NT2/D1 (cell line): ENCODE measurements around the gene FES.
A peak's percentile ranks its signal among the peaks of the same experiment; 100 is the strongest.
"Not testable (repeated sequence)": the region's sequence is repeated elsewhere in the genome, so short reads cannot be mapped to it uniquely, and the experiment has no call there.

Experiments used
- DNase-seq: peaks from one replicate; pipeline ENCODE4 v3.0.0-alpha.2; 2011; ENCODE audit warnings: low read depth, low spot score
- H3K27me3 ChIP-seq: 2 replicates; pipeline ENCODE4 v1.6.0; 2011; ENCODE audit warnings: mild to moderate bottlenecking; ENCODE audit not compliant: insufficient read length, insufficient read depth
- H3K36me3 ChIP-seq: 2 replicates; pipeline ENCODE4 v1.6.1; 2011; ENCODE audit warnings: mild to moderate bottlenecking, low read length, mixed read lengths; ENCODE audit not compliant: insufficient read depth, insufficient read length
- H3K4me1 ChIP-seq: 2 replicates; pipeline ENCODE4 v1.5.1; 2011; ENCODE audit not compliant: insufficient read depth, insufficient read length
- H3K4me3 ChIP-seq: 2 replicates; pipeline ENCODE4 v1.5.1; 2011; ENCODE audit warnings: low read depth; ENCODE audit not compliant: insufficient read length
- H3K9ac ChIP-seq: 2 replicates; pipeline ENCODE4 v1.6.0; 2011; ENCODE audit warnings: low read depth; ENCODE audit not compliant: insufficient read length
- H3K9me3 ChIP-seq: 2 replicates; pipeline ENCODE4 v1.5.1; 2011; ENCODE audit warnings: mild to moderate bottlenecking, low read length; ENCODE audit not compliant: insufficient read depth
- SUZ12 ChIP-seq: IDR thresholded peaks from 2 replicates; pipeline ENCODE4 v1.6.1; 2011; ENCODE audit not compliant: insufficient read length, insufficient read depth; ENCODE audit errors: extremely low read depth
- YY1 ChIP-seq: IDR thresholded peaks from 2 replicates; pipeline ENCODE4 v1.6.1; 2011; ENCODE audit not compliant: insufficient read length, insufficient read depth
- ZNF274 ChIP-seq: IDR thresholded peaks from 2 replicates; pipeline ENCODE4 v1.6.1; 2011; ENCODE audit warnings: mild to moderate bottlenecking, low read depth, low read length

The FES gene

DNA sequence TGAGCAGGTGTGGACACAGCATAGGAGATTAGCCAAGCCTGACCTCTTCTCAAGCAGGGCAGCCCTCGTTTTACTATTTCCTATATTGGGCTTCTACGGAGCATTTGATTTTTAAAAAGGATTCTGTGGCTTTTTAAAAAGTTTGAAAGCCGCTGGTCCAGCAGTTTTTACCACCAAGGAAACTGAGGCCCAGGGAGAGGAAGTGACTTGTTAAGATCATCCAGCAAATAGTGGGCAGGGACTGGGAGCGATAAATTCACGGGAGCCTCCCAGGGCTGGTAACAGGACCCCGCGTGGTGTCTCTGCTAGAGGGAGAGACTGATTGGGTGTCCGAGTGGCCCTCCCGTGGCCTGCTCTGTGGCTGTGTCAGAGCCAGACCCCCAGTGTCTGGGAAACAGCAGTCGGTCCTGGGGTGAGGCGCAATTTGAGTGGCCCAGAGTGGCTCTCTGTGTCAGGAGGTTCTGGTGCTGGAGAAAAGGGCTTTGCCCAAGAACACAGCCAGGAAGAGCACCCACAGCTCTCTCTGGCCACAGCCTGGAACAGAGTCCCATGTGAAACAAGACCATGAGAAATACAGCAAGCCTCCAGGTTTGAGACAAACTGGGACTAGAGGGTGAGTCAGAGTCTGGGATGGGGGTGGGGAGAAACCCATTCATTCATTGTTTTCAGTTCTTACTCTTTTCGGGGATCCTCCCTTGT lies 11.7 kb upstream of the FES start:
- TF ChIP-seq YY1 (no peak), SUZ12 (no peak), ZNF274 (no peak)
- Histone ChIP-seq H3K4me3 (peak overlapping the region; percentile 67), H3K9me3 (no peaks in the 10 kb centered on the region), H3K36me3 (peaks cover 26% of the 10 kb centered on the region), H3K9ac (peak overlapping the region; percentile 85), H3K4me1 (peaks cover 34% of the 10 kb centered on the region), H3K27me3 (no peaks in the 10 kb centered on the region)
- DNase-seq = no peak

GRCh38 chr15:90873488-90873997 lies 10.8 kb upstream of the FES start:
- Histone ChIP-seq H3K27me3 (no peaks in the 10 kb centered on the region), H3K36me3 (peaks cover 35% of the 10 kb centered on the region), H3K4me1 (peaks cover 28% of the 10 kb centered on the region), H3K9ac (peak overlapping the region; percentile 62), H3K9me3 (no peaks in the 10 kb centered on the region), H3K4me3 (no peak overlapping the region)
- no peak for TF ChIP-seq SUZ12
- TF ChIP-seq ZNF274 = no peak
- no peak for TF ChIP-seq YY1
- DNase-seq = no peak

DNA sequence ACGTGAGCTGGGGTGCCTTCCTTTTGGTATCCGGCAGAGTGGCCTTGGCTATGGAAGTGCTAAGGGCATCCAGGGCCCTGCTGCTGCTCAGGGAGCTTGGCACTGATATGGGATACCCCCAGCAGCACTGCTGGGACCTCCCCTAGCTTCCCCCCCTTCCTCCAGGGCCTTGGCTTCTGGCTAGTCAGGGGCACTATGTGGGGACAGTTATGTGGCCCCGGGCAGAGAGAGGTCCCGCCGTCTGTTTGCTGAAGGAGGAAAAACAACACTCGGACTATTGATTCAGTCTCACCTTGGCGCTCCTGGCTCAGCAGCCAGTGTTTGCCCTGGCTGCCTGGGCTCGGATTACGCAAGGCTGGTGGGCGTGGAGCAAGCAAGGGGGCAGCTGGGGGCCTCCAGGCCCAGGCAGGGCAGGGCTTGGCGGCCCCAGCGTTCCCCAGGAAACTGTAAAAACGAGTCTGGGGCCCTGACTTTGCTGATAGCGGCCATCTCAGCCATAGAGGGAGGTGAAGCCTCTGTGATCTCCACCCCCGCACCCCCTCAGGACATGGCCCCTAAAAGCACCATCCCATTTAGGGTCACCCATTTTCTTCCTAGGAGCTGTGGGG lies 10.2 kb upstream of the FES start:
- Histone ChIP-seq H3K27me3 (no peaks in the 10 kb centered on the region), H3K36me3 (peaks cover 41% of the 10 kb centered on the region), H3K4me3 (no peak overlapping the region), H3K4me1 (peaks cover 23% of the 10 kb centered on the region), H3K9ac (peak overlapping the region; percentile 62), H3K9me3 (no peaks in the 10 kb centered on the region)
- DNase-seq = no peak
- TF ChIP-seq SUZ12 = no peak
- no peak for TF ChIP-seq YY1
- TF ChIP-seq ZNF274 = no peak

DNA sequence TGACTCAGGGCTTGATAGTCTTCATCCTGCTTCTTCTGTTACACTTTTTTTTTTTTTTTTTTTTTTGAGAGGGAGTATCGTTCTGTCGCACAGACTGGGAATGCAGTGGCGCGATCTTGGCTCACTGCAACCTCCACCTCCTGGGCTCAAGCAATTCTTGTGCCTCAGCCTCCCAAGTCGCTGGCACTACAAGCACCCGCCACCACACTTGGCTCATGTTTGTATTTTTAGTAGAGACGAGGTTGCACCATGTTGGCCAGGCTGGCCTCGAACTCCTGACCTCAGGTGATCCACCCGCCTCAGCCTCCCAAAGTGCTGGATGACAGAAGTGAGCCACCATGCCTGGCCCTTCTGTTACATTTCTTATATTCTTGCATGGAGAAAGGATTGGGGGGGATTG lies 9.3 kb upstream of the FES start:
- H3K9ac ChIP-seq = not testable (repeated sequence)
- H3K4me1 ChIP-seq = peaks cover 20% of the 10 kb centered on the region
- H3K36me3 ChIP-seq = peaks cover 50% of the 10 kb centered on the region

DNA sequence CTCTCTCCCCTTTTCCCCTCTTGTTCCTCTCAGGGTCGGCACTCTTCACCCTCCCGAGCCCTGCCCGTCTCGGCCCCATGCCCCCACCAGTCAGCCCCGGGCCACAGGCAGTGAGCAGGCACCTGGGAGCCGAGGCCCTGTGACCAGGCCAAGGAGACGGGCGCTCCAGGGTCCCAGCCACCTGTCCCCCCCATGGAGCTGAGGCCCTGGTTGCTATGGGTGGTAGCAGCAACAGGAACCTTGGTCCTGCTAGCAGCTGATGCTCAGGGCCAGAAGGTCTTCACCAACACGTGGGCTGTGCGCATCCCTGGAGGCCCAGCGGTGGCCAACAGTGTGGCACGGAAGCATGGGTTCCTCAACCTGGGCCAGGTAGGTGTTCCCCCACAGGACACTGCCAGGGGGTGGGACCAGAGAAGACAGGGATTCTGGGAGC lies 8.7 kb upstream of the FES start:
- H3K27me3 ChIP-seq = no peaks in the 10 kb centered on the region
- H3K9ac ChIP-seq = no peak overlapping the region
- H3K36me3 ChIP-seq = peaks cover 56% of the 10 kb centered on the region
- H3K9me3 ChIP-seq = no peaks in the 10 kb centered on the region
- no peak for DNase-seq
- H3K4me3 ChIP-seq = no peak overlapping the region
- no peak for TF ChIP-seq ZNF274
- no peak for TF ChIP-seq YY1
- TF ChIP-seq SUZ12 = no peak
- peaks cover 18% of the 10 kb centered on the region for H3K4me1 ChIP-seq

More for the DNA sequence above, 9.3 kb upstream of the FES start:
- H3K9me3 ChIP-seq, H3K4me3 ChIP-seq, DNase-seq, H3K27me3 ChIP-seq: not testable (repeated sequence)

- peaks cover 60% of the 10 kb centered on the region for H3K36me3 ChIP-seq
- H3K27me3 ChIP-seq = no peaks in the 10 kb centered on the region
- H3K9ac ChIP-seq = no peak overlapping the region
- no peak for TF ChIP-seq YY1
- TF ChIP-seq ZNF274 = no peak
- TF ChIP-seq SUZ12 = no peak
- no peak for DNase-seq
- H3K4me1 ChIP-seq = peaks cover 16% of the 10 kb centered on the region
- H3K4me3 ChIP-seq = no peak overlapping the region
- no peaks in the 10 kb centered on the region for H3K9me3 ChIP-seq
Observed at GRCh38 chr15:90876046-90876445, 8.3 kb upstream of the FES start.

GRCh38 chr15:90876512-90877170 lies 7.7 kb upstream of the FES start:
- no peaks in the 10 kb centered on the region for H3K9me3 ChIP-seq
- no peak for DNase-seq
- TF ChIP-seq YY1 = no peak
- TF ChIP-seq SUZ12 = no peak
- TF ChIP-seq ZNF274 = no peak
- H3K9ac ChIP-seq = no peak overlapping the region
- H3K27me3 ChIP-seq = no peaks in the 10 kb centered on the region
- no peak overlapping the region for H3K4me3 ChIP-seq
- peaks cover 16% of the 10 kb centered on the region for H3K4me1 ChIP-seq
- H3K36me3 ChIP-seq = peaks cover 66% of the 10 kb centered on the region
